ENCODE measurements around the gene GALNT5. TPM values are rescaled to one million over a fixed set of nuclear protein-coding genes. Genes with fewer than 3 reads are reported as not detected.

The GALNT5 gene
- total RNA-seq, 1 donor from 2014 or later: not detected

DNA sequence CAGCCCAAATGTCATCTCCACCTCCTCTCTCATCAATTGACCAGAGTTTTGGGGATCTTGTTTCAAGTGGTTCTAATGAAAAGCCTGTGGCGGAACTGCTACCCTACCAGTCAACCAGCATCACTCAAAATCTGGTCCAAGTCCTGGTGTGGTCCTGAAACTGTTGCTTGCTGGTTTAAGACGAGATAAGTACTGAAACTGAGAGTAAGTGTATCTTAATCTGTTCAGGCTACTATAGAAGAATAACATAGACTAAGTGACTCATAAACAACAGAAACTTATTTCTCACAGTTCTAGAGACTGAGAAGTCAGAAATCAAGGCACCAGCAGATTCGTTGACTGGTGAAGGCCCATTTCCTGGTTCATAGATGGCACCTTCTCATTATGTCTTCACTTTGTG is 879 bp upstream of the GALNT5 start:
- Mint-ChIP-seq H3K4me3 (ENCODE audit: low read depth) (no peak overlapping the region), H3K9me3 (no peaks in the 10 kb centered on the region), H3K27ac (no peak overlapping the region), H3K4me1 (ENCODE audit: low read depth) (peaks cover 49% of the 10 kb centered on the region), H3K36me3 (ENCODE audit: low read depth) (peaks cover 3% of the 10 kb centered on the region), H3K27me3 (ENCODE audit: low read depth) (peaks cover 17% of the 10 kb centered on the region)
- no peak for DNase-seq (ENCODE audit: low spot score)
- intact Hi-C loops (cut with micrococcal nuclease): loop anchor here (1.0 to 5.0 kb wide), 6 partner anchors 10 to 1879 kb away; no protein-coding TSS in a partner anchor

DNA sequence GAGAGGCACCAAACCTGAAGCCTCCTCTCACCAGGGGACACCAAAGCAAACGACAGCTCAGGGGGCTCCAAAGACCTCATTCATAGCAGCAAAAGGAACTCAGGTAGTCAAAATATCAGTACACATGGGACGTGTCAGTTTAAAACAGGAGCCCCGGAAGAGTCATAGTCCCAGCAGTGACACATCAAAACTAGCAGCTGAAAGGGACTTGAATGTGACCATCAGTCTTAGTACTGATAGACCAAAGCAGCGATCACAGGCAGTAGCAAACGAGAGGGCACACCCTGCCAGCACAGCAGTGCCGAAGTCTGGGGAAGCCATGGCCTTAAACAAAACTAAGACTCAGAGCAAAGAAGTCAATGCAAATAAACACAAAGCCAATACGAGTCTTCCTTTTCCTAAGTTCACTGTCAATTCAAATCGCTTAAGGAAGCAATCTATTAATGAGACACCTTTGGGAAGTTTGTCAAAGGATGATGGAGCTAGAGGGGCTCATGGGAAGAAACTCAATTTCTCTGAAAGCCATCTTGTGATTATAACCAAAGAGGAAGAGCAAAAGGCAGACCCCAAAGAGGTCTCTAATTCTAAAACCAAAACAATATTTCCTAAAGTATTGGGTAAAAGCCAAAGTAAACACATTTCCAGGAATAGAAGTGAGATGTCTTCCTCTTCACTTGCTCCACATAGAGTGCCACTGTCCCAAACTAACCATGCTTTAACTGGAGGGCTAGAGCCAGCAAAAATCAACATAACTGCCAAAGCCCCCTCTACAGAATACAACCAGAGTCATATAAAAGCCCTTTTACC is 1.2 kb downstream of the GALNT5 start:
- intact Hi-C loops (cut with micrococcal nuclease): loop anchor here (5.0 kb wide), 2 partner anchors 154 to 1881 kb away; no protein-coding TSS in a partner anchor
- Mint-ChIP-seq H3K9me3 (no peaks in the 10 kb centered on the region), H3K27me3 (ENCODE audit: low read depth) (peaks cover 8% of the 10 kb centered on the region), H3K27ac (no peak overlapping the region), H3K36me3 (ENCODE audit: low read depth) (peaks cover 3% of the 10 kb centered on the region), H3K4me3 (ENCODE audit: low read depth) (no peak overlapping the region), H3K4me1 (ENCODE audit: low read depth) (peaks cover 61% of the 10 kb centered on the region)
- no peak for DNase-seq (ENCODE audit: low spot score)

DNA sequence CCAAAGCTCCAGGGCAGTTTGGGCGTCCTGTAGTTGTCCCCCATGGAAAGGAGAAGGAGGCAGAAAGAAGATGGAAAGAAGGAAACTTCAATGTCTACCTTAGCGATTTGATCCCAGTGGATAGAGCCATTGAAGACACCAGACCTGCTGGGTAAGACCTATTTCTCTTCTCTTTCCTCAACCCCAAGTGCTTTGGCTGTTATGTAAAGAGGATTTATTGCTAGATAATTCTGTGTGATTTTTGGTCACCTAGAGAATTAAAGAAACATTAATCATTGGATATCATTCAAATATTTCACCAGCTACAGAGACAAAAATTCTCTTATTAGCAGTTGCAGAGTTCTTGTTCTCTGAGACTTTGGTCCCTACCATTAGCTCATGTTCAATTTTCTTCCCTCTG is 1.9 kb downstream of the GALNT5 start:
- Mint-ChIP-seq H3K4me1 (ENCODE audit: low read depth) (peaks cover 61% of the 10 kb centered on the region), H3K27ac (no peak overlapping the region), H3K9me3 (no peaks in the 10 kb centered on the region), H3K27me3 (ENCODE audit: low read depth) (peaks cover 3% of the 10 kb centered on the region), H3K36me3 (ENCODE audit: low read depth) (peaks cover 3% of the 10 kb centered on the region), H3K4me3 (ENCODE audit: low read depth) (no peak overlapping the region)
- intact Hi-C loops (cut with micrococcal nuclease): loop anchor here (5.0 kb wide), 2 partner anchors 153 to 1882 kb away; no protein-coding TSS in a partner anchor
- DNase-seq (ENCODE audit: low spot score): no peak

DNA sequence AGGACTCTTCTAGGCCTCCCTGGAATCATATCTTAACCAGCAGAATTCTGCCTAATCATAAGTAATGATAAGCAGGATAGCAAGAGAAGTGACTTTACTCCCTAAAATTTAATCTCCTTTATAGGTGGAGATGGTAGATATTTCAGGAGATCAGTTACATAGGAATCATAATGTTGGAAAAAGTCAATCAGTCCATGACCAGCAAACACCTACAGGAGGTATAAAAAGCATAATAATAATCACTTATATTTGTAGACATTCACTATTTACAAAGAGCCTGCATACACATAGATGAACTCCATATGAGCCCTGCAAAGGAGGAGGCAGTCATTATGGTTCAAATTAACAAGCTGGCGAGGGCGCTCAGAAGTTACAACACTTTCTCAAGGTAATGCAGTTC is 2.5 kb downstream of the GALNT5 start:
- Mint-ChIP-seq H3K9me3 (no peaks in the 10 kb centered on the region), H3K27me3 (ENCODE audit: low read depth) (peaks cover 3% of the 10 kb centered on the region), H3K36me3 (ENCODE audit: low read depth) (peaks cover 3% of the 10 kb centered on the region), H3K4me3 (ENCODE audit: low read depth) (no peak overlapping the region), H3K4me1 (ENCODE audit: low read depth) (peaks cover 61% of the 10 kb centered on the region), H3K27ac (no peak overlapping the region)
- intact Hi-C loops (cut with micrococcal nuclease): loop anchor here (2.0 to 10.0 kb wide), 8 partner anchors 42 to 1883 kb away; no protein-coding TSS in a partner anchor
- DNase-seq (ENCODE audit: low spot score): no peak

DNA sequence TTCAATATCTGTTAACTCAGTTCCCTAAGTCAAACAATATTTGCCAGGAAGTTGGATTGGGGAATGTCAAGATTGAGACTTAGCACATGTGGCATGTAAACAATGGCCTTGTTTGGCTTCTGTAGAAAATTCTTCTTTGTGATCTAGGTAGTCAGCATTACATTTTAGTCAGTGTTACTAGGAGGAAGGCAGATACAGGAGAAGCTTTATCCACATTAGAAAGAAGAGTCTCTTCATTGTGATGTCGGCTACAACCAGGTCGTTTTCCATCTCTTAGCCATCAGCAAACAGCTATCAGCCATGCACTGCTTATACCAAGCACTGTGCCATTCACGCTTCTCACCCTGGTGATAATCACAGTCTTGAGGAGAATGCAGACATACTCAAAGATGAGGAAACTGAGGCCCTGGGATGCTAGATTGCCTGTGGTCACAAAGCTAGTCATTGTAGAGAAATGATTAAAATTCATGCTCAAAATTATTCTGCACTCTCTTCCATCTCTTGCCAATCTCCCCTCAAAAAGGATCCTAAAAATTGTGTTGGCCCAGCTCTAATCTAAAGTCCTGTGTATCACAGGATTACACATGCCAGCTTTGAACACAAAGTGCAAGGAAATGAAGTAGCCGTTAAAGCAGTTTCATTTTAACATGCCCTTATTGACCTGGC is 3.2 kb downstream of the GALNT5 start:
- peaks cover 3% of the 10 kb centered on the region for H3K27me3 Mint-ChIP-seq (ENCODE audit: low read depth)
- H3K36me3 Mint-ChIP-seq (ENCODE audit: low read depth): peaks cover under 1% of the 10 kb centered on the region
- H3K4me3 Mint-ChIP-seq (ENCODE audit: low read depth): peak overlapping the region; percentile 60
- H3K27ac Mint-ChIP-seq: peak overlapping the region; percentile 88
- DNase-seq (ENCODE audit: low spot score): no peak
- H3K9me3 Mint-ChIP-seq: no peaks in the 10 kb centered on the region
- H3K4me1 Mint-ChIP-seq (ENCODE audit: low read depth): peaks cover 57% of the 10 kb centered on the region
- intact Hi-C loops (cut with micrococcal nuclease): loop anchor here (1.0 to 10.0 kb wide), 8 partner anchors 11 to 930 kb away; no protein-coding TSS in a partner anchor

DNA sequence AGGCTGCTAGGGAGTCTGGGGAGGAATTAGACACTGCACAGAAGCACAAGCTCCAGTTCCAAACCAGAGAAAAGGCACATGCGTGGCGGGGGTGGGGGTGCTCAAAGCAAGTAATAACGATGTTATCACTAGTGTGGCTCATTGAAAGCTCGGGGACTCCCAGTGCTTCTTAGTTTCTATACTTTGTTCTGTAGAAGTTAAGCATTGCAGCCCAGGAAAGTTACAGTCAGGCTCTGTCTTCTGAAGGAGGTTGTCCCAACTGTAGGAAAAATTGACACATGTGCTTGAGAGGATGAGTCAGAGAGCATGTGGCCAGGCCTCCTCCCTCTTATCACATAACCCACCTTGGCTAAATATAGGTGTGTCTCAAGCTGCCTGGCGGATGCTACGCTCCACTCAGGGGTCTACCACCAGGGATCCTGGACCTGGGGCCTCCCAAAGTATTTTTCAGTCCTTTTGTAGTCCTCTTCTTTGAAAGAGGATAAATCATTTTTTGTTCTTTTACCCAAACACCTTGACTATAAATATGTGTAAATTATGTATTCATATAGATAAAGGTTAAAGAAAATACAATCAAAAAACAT is 3.8 kb downstream of the GALNT5 start:
- intact Hi-C loops (cut with micrococcal nuclease): loop anchor here (1.0 to 10.0 kb wide), 8 partner anchors 10 to 930 kb away; no protein-coding TSS in a partner anchor
- peaks cover 2% of the 10 kb centered on the region for H3K27me3 Mint-ChIP-seq (ENCODE audit: low read depth)
- no peaks in the 10 kb centered on the region for H3K36me3 Mint-ChIP-seq (ENCODE audit: low read depth)
- peak overlapping the region; percentile 60 for H3K4me3 Mint-ChIP-seq (ENCODE audit: low read depth)
- peaks cover 52% of the 10 kb centered on the region for H3K4me1 Mint-ChIP-seq (ENCODE audit: low read depth)
- peak overlapping the region; percentile 88 for H3K27ac Mint-ChIP-seq
- H3K9me3 Mint-ChIP-seq: no peaks in the 10 kb centered on the region
- DNase-seq (ENCODE audit: low spot score): peak; percentile 37

DNA sequence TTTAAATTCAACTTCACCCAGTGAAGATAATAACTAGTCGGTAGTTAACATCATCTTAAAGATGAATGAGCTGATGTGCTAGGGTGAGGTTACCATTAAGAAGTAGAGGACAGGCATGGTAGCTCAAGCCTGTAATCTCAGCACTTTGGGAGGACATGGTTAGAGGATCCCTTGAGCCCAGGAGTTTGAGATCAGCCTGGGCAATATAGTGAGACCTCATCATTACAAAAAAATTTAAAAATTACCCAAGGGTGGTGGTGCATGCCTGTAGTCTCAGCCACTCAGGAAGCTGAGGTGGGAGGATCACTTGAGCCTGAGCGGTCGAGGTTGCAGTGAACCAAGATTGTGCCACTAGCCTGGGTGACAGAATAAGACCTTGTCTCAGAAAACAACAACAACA is 4.7 kb downstream of the GALNT5 start:
- DNase-seq (ENCODE audit: low spot score): no peak
- no peaks in the 10 kb centered on the region for H3K36me3 Mint-ChIP-seq (ENCODE audit: low read depth)
- no peak overlapping the region for H3K27ac Mint-ChIP-seq
- H3K27me3 Mint-ChIP-seq (ENCODE audit: low read depth): peaks cover 2% of the 10 kb centered on the region
- intact Hi-C loops (cut with micrococcal nuclease): loop anchor here (5.0 to 10.0 kb wide), 3 partner anchors 40 to 787 kb away; no protein-coding TSS in a partner anchor
- H3K4me3 Mint-ChIP-seq (ENCODE audit: low read depth): no peak overlapping the region
- H3K9me3 Mint-ChIP-seq: no peaks in the 10 kb centered on the region
- peaks cover 48% of the 10 kb centered on the region for H3K4me1 Mint-ChIP-seq (ENCODE audit: low read depth)

DNA sequence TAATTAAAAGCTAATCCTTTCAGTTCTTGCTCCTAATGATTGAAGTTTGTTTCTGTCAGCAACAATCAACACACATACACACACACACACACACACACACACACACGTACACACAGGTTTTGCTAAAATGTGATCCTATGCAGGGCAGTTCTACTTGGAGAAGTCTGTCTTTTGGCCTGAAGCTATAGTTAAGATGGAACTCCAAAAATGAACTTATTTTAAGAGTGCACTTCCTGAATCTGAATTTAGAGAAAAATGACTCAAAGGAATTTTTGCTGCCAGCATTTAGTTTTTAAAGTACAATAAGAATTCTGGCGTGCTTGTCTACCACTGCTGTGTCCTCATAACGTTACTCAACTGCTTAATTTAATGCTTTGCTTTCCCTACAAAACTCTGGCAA is 6.6 kb downstream of the GALNT5 start:
- Mint-ChIP-seq H3K27ac (no peak overlapping the region), H3K4me3 (ENCODE audit: low read depth) (no peak overlapping the region), H3K36me3 (ENCODE audit: low read depth) (no peaks in the 10 kb centered on the region), H3K27me3 (ENCODE audit: low read depth) (peaks cover 2% of the 10 kb centered on the region), H3K4me1 (ENCODE audit: low read depth) (peaks cover 32% of the 10 kb centered on the region), H3K9me3 (no peaks in the 10 kb centered on the region)
- no peak for DNase-seq (ENCODE audit: low spot score)
- intact Hi-C loops (cut with micrococcal nuclease): loop anchor here (5.0 to 10.0 kb wide), 3 partner anchors 38 to 789 kb away; no protein-coding TSS in a partner anchor

DNA sequence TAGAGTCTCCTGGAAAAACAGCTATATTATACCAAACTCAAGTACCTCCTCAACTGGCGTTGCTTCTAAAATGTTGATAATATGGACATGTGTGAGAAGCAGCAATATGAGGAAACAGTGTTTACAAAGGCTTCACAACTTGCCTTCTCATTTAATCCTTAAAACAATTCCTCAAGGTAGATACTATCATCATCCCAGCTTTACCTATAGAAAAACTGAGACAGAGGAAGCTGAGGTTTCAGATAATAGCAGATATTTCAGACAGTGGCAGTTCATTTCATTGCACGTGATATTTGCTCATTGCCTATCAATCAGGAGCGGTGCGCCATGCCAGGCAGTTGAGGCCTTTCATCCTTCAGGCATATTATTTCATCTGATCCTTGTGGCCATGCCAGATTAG is 8.3 kb downstream of the GALNT5 start:
- Mint-ChIP-seq H3K27me3 (ENCODE audit: low read depth) (peaks cover 3% of the 10 kb centered on the region), H3K4me1 (ENCODE audit: low read depth) (peaks cover 26% of the 10 kb centered on the region), H3K27ac (no peak overlapping the region), H3K4me3 (ENCODE audit: low read depth) (no peak overlapping the region), H3K9me3 (no peaks in the 10 kb centered on the region), H3K36me3 (ENCODE audit: low read depth) (no peaks in the 10 kb centered on the region)
- no peak for DNase-seq (ENCODE audit: low spot score)
- intact Hi-C loops (cut with micrococcal nuclease): loop anchor here (10.0 kb wide), 1 partner anchor 791 kb away; no protein-coding TSS in a partner anchor

DNA sequence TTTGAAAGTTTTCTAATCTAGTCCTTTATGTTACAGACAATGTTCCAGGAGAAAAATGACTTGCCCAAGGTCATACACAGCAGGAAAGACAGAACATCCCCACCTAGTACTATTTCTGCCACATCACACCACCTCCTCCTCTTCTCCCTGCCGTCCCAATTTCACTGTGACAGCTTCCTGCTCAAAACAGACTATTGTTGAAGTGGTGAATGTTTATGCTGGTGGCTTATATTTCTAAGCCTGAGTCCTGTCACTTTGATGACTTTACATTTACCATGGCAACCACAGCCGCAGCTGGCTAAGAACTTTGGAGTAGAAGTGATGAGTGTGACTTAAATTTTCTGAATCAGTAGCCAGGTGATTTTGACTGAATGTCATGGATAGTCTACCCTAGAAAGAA is 10.0 kb downstream of the GALNT5 start:
- H3K27ac Mint-ChIP-seq: no peak overlapping the region
- DNase-seq (ENCODE audit: low spot score): no peak
- H3K27me3 Mint-ChIP-seq (ENCODE audit: low read depth): peaks cover 3% of the 10 kb centered on the region
- intact Hi-C loops (cut with micrococcal nuclease): loop anchor here (10.0 kb wide), 1 partner anchor 793 kb away; no protein-coding TSS in a partner anchor
- H3K36me3 Mint-ChIP-seq (ENCODE audit: low read depth): no peaks in the 10 kb centered on the region
- no peaks in the 10 kb centered on the region for H3K9me3 Mint-ChIP-seq
- H3K4me3 Mint-ChIP-seq (ENCODE audit: low read depth): no peak overlapping the region
- peaks cover 23% of the 10 kb centered on the region for H3K4me1 Mint-ChIP-seq (ENCODE audit: low read depth)

DNA sequence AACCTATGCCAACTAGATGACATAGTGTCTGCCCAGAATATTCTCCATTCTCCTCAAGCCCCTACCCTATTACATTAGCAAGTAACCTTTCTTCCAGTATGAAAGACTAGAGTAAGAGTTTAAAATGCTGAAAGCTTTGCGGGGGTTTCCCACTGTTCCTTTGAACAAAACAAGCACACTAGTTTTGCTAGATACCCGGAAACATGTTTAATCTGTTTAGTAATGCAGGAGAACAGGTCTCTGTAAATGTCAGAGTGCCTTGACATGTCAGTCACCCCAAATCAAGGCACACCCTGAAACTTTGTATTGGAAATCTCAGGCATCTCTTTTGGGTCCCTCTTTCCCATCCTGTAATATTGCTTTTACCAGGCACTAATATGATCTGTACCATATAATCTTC is 11.6 kb downstream of the GALNT5 start:
- Mint-ChIP-seq H3K9me3 (no peaks in the 10 kb centered on the region), H3K27ac (no peak overlapping the region), H3K27me3 (ENCODE audit: low read depth) (peaks cover 3% of the 10 kb centered on the region), H3K4me1 (ENCODE audit: low read depth) (peaks cover 18% of the 10 kb centered on the region), H3K36me3 (ENCODE audit: low read depth) (no peaks in the 10 kb centered on the region), H3K4me3 (ENCODE audit: low read depth) (no peak overlapping the region)
- intact Hi-C loops (cut with micrococcal nuclease): loop anchor here (10.0 kb wide), 1 partner anchor 794 kb away; no protein-coding TSS in a partner anchor
- no peak for DNase-seq (ENCODE audit: low spot score)

DNA sequence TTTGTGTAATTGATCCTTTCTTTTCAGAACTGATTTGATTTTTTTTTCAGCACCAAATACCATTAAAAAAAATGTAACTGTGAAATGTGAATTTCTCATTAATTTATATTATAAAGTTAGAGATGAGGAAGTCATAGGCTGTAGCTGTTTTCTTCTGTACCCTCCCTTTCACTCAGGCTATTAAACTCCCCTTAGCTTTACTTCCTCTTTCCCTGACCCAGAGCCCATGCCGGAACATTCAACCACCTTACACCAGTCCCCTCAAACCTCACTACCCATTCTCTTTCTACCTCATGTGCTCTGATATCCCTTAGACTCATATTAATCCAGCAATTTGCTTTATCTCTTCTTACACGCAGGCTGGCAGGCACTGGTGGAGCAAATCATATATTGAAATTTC is 12.4 kb downstream of the GALNT5 start:
- Mint-ChIP-seq H3K36me3 (ENCODE audit: low read depth) (no peaks in the 10 kb centered on the region), H3K4me3 (ENCODE audit: low read depth) (no peak overlapping the region), H3K27ac (no peak overlapping the region), H3K27me3 (ENCODE audit: low read depth) (peaks cover 3% of the 10 kb centered on the region), H3K4me1 (ENCODE audit: low read depth) (peaks cover 18% of the 10 kb centered on the region), H3K9me3 (no peaks in the 10 kb centered on the region)
- DNase-seq (ENCODE audit: low spot score): no peak
- intact Hi-C loops (cut with micrococcal nuclease): loop anchor here (2.0 to 10.0 kb wide), 2 partner anchors 13 to 795 kb away; partner anchors contain the start of gene GALNT5
